Body of pancreas (tissue), 4 donors: ENCODE results near the gene AKAP12.

ENCODE experiments used
- POLR2A ChIP-seq, 3 donors: fragments of 450-650 bp; IDR thresholded peaks; one replicate each; pipeline ENCODE4 v1.6.1; 2016; ENCODE audit warnings: antibody characterized with exemption in 3 of 3, mild to moderate bottlenecking in 2 of 3
- TF ChIP-seq, protein P1 (sequence below), 7 experiments: fragments of 450-650 bp in 4 of 7; fragments of 200-600 bp in 3 of 7; sonication (generic) in 3 of 7; IDR thresholded peaks; one replicate each; pipeline ENCODE4 v1.5.1; 2016 to 2019; ENCODE audit warnings: antibody characterized with exemption in 7 of 7

DNA sequence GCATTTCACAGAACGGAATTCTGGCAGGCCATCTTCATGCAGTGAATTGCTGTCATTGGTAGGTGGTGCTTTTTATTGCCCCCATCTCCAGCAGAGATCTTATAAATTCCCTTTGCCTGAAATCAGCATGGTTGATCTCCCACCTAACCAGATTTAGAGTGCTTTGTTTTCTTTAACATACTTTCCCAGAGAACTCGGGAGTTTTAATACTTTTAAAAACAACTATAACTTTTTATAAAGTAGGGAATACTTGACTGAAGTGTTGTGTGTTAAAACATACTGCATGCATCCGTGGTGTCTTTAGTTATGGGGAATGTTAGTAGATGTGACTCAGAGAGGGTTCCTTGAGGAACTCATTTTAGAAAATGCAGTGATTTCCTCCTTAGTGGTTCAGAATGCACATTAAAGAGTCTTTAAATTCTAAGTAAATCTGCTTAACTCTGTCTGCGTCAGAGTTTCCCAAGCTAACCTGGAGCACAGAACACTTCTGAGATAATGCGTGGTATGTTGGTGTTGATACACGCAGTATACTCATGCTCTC, 54.9 kb downstream of the AKAP12 start:
- TF ChIP-seq, protein P1, sequence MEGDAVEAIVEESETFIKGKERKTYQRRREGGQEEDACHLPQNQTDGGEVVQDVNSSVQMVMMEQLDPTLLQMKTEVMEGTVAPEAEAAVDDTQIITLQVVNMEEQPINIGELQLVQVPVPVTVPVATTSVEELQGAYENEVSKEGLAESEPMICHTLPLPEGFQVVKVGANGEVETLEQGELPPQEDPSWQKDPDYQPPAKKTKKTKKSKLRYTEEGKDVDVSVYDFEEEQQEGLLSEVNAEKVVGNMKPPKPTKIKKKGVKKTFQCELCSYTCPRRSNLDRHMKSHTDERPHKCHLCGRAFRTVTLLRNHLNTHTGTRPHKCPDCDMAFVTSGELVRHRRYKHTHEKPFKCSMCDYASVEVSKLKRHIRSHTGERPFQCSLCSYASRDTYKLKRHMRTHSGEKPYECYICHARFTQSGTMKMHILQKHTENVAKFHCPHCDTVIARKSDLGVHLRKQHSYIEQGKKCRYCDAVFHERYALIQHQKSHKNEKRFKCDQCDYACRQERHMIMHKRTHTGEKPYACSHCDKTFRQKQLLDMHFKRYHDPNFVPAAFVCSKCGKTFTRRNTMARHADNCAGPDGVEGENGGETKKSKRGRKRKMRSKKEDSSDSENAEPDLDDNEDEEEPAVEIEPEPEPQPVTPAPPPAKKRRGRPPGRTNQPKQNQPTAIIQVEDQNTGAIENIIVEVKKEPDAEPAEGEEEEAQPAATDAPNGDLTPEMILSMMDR (IDR thresholded peaks at IDR 0.05): no peak
- TF ChIP-seq POLR2A (IDR thresholded peaks at IDR 0.05): no peak
